Keratinocyte (primary cell): ENCODE results near the gene SCD5.

ENCODE experiments used
- EZH2 ChIP-seq: IDR thresholded peaks from one replicate; pipeline ENCODE4 v1.6.1; 2012; ENCODE audit warnings: inconsistent platforms, mild to moderate bottlenecking, low read length, moderate library complexity
- TF ChIP-seq, protein P1 (sequence below), 3 experiments: IDR thresholded peaks in 1 of 3; conservative IDR thresholded peaks in 1 of 3; optimal IDR thresholded peaks in 1 of 3; 2 replicates in 2 of 3; 3 replicates in 1 of 3; pipeline versions ENCODE3 to v1.5.1; 2011; ENCODE audit warnings: low read length in 3 of 3, mild to moderate bottlenecking in 3 of 3, moderate library complexity in 2 of 3, control low read depth in 1 of 3, inconsistent platforms in 1 of 3; ENCODE audit not compliant: insufficient read depth in 2 of 3; ENCODE audit errors: extremely low read depth in 1 of 3

DNA sequence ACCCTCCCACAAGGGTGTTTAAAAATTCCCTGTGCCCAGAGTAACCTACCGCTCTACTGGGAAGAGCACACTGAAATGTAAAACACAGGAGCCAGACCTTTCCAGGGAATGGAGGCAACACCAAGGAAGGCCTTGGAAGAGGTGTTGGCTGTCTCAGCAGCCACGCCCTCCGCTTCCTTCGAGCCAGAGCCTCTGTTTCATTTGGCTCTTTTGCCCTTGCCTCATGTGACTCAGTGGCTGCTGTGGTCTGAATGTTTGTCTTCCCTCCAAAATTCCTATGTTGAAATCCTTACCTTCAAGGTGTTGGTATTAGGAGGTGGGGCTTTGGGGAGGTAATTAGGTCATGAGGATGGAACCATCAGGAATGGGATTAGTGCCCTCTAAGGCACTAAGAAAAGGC, 11.3 kb downstream of the SCD5 start:
- TF ChIP-seq, protein P1, sequence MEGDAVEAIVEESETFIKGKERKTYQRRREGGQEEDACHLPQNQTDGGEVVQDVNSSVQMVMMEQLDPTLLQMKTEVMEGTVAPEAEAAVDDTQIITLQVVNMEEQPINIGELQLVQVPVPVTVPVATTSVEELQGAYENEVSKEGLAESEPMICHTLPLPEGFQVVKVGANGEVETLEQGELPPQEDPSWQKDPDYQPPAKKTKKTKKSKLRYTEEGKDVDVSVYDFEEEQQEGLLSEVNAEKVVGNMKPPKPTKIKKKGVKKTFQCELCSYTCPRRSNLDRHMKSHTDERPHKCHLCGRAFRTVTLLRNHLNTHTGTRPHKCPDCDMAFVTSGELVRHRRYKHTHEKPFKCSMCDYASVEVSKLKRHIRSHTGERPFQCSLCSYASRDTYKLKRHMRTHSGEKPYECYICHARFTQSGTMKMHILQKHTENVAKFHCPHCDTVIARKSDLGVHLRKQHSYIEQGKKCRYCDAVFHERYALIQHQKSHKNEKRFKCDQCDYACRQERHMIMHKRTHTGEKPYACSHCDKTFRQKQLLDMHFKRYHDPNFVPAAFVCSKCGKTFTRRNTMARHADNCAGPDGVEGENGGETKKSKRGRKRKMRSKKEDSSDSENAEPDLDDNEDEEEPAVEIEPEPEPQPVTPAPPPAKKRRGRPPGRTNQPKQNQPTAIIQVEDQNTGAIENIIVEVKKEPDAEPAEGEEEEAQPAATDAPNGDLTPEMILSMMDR (optimal IDR thresholded peaks at IDR 0.05 in 1 of 3, IDR thresholded peaks at IDR 0.05 in 1 of 3, conservative IDR thresholded peaks at IDR 0.05 in 1 of 3; ENCODE audit: extremely low read depth in 1 of 3, insufficient read depth in 2 of 3, low read length in 3 of 3), result no peak
- TF ChIP-seq EZH2, result no peak
